ENCODE measurements around the gene CFL2. TPM values are rescaled to one million over a fixed set of nuclear protein-coding genes. Genes with fewer than 3 reads are reported as not detected.

CFL2 gene
- total RNA-seq, 1 experiment from 2014 or later, result 55.2 TPM

DNA sequence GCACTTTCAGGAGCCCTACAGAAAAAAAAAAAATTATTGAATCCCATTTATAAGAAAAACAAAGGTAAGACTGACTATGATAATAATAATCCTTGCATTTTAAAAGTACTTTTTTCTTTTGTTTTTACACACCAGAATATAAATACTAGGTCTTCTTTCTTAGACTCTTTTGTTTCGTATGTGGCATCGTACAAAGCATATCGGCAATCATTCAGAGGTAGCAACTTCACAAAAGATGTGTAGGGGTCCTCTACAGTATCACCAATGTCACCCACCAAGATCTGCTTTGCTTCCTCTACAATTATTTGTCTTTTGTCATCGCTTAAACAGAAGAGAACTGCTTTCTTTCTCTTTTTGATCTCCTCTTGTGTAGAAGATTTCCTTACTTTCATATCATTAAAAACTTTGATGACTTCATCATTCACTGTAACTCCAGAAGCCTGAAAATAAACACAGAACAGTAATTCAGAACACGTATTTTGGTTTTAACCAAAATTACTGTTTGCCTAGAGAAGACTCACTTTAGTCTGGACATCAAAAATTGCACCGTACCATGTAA is 1.2 kb downstream of the CFL2 start (continued):
- TF ChIP-seq, protein P1, sequence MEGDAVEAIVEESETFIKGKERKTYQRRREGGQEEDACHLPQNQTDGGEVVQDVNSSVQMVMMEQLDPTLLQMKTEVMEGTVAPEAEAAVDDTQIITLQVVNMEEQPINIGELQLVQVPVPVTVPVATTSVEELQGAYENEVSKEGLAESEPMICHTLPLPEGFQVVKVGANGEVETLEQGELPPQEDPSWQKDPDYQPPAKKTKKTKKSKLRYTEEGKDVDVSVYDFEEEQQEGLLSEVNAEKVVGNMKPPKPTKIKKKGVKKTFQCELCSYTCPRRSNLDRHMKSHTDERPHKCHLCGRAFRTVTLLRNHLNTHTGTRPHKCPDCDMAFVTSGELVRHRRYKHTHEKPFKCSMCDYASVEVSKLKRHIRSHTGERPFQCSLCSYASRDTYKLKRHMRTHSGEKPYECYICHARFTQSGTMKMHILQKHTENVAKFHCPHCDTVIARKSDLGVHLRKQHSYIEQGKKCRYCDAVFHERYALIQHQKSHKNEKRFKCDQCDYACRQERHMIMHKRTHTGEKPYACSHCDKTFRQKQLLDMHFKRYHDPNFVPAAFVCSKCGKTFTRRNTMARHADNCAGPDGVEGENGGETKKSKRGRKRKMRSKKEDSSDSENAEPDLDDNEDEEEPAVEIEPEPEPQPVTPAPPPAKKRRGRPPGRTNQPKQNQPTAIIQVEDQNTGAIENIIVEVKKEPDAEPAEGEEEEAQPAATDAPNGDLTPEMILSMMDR (IDR thresholded peaks at IDR 0.05 in 2 of 3, conservative IDR thresholded peaks at IDR 0.05 in 1 of 3; ENCODE audit: borderline replicate concordance in 1 of 3, insufficient read depth in 1 of 3, low read depth in 2 of 3, low read length in 2 of 3), result no peak
- no peak for TF ChIP-seq ZFX (IDR thresholded peaks at IDR 0.05)
- TF ChIP-seq POLR2A (IDR thresholded peaks at IDR 0.05; ENCODE audit: borderline replicate concordance, extremely low read depth, insufficient read depth, insufficient read length), result no peak
- TF ChIP-seq CBX3 (IDR thresholded peaks at IDR 0.05; ENCODE audit: low read depth), result no peak
- TF ChIP-seq, protein P2, sequence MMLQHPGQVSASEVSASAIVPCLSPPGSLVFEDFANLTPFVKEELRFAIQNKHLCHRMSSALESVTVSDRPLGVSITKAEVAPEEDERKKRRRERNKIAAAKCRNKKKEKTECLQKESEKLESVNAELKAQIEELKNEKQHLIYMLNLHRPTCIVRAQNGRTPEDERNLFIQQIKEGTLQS (IDR thresholded peaks at IDR 0.05), result no peak
- TF ChIP-seq, protein P3, sequence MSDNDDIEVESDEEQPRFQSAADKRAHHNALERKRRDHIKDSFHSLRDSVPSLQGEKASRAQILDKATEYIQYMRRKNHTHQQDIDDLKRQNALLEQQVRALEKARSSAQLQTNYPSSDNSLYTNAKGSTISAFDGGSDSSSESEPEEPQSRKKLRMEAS (IDR thresholded peaks at IDR 0.05), result no peak

DNA sequence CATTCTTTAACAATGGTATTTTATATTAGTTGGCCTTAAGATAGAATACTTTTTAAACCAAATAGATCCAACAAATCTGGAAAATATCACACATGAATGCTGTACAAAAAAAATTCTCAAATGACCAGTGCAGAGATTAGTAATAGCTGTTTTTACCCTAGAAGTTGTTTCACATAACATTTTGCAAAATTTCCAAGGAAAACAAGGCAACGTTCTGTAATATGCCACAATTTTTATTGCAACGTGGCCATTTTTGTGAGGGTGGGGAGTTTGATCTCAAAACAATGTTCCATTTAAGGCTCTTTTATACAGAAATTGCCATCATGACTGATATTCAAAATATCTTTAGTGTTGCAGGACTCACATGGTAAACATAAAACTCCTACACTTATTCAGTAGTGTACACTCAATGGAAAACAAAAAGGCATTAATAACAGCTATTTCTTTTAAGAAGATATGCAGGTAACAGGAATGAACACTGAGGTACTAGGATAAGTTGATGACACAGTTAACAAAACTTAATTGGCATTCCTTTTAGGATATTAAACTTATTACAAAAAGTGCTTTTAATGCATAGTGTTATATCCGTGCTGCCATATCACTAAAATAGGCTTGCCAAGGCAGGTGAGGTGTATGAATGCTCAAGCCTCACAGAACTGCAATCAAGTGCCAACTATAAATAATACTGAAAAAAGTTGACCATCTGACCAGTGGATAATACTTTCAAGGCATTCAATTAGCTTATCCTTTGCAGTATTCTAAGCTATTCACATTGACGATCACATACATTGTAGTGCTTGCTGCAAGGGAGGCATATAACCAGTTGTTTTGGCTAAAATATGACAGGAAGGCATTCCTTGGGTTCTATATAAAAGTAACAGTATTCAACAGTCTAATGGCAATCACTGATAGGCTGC is 2.3 kb downstream of the CFL2 start:
- Histone ChIP-seq H3K36me3 (ENCODE audit: control insufficient read depth in 1 of 2, insufficient read depth in 2 of 2, low read length in 2 of 2) (peaks cover 4 to 11% of the 10 kb centered on the region in 2 experiments; a peak in 2 of 4 replicates), H3K9me2 (ENCODE audit: insufficient read depth) (no peaks in the 10 kb centered on the region), H2AFZ (ENCODE audit: low read depth, low read length, poor library complexity, severe bottlenecking) (no peak overlapping the region), H3K4me1 (ENCODE audit: control insufficient read depth in 1 of 2, insufficient read depth in 2 of 2, low read length in 2 of 2) (peaks cover 15 to 36% of the 10 kb centered on the region in 2 experiments), H3K27me3 (ENCODE audit: insufficient read depth, low read length) (no peaks in the 10 kb centered on the region), H3K9me3 (ENCODE audit: control insufficient read depth in 1 of 2, insufficient read depth in 1 of 2, low read depth in 1 of 2, low read length in 2 of 2) (no peaks in the 10 kb centered on the region), H3K9ac (ENCODE audit: low read length) (no peak overlapping the region; the same call in 1 of the 2 replicates), H3K27ac (ENCODE audit: low read depth, low read length) (no peak overlapping the region), H3K4me3 (replicated peaks in 1 of 2; ENCODE audit: low read depth in 1 of 2, low read length in 2 of 2) (no peak overlapping the region), H3K4me2 (ENCODE audit: low read length) (peak overlapping the region; percentile 30; the same call in 1 of the 2 replicates), H4K20me1 (ENCODE audit: insufficient read depth) (no peaks in the 10 kb centered on the region), H3K79me2 (ENCODE audit: insufficient read depth, low read length) (peaks cover 29% of the 10 kb centered on the region)
- TF ChIP-seq EGR1 (IDR thresholded peaks at IDR 0.05; ENCODE audit: low read depth), result no peak
- TF ChIP-seq YY1 (IDR thresholded peaks at IDR 0.05; ENCODE audit: extremely low read depth, insufficient replicate concordance, low read depth, low read length), result no peak
- TF ChIP-seq, protein P1 (IDR thresholded peaks at IDR 0.05 in 2 of 3, conservative IDR thresholded peaks at IDR 0.05 in 1 of 3; ENCODE audit: borderline replicate concordance in 1 of 3, insufficient read depth in 1 of 3, low read depth in 2 of 3, low read length in 2 of 3), result no peak
- no peak for TF ChIP-seq CEBPB (IDR thresholded peaks at IDR 0.05; ENCODE audit: low read depth)
- TF ChIP-seq ZFX (IDR thresholded peaks at IDR 0.05), result no peak
- no peak for TF ChIP-seq TCF7L2 (IDR thresholded peaks at IDR 0.05; ENCODE audit: borderline replicate concordance, extremely low read depth, insufficient read depth, insufficient read length)
- TF ChIP-seq, protein P3 (IDR thresholded peaks at IDR 0.05), result no peak
- DNase-seq (ENCODE audit: low read depth, low spot score) (no peak), ATAC-seq (no peak)
- ChIA-PET POLR2A (interaction anchor here (0.6 to 3.5 kb wide), 3 partner anchors 8 to 111 kb away, joined by 3 to 14 read pairs (median 3); no protein-coding TSS in a partner anchor), RAD21 (ENCODE audit: low non-redundant PET in 1 of 2, low total read pairs in 2 of 2, uncharacterized antibody in 2 of 2, unreplicated experiment in 2 of 2) (no interaction called here), CTCF (interaction anchor here (1.6 kb wide), 1 partner anchor 11 kb away, joined by 6 read pairs; no protein-coding TSS in a partner anchor)
- intact Hi-C loops (cut with micrococcal nuclease), result no loop called here
- no TSS peak for BruUV-seq (replicated peaks)

All from HCT116 (cell line).